HG03103 (cell line): Measurements from ENCODE around the gene JUND.
"Not testable (repeated sequence)": the region's sequence is repeated elsewhere in the genome, so short reads cannot be mapped to it uniquely, and the experiment has no call there.

Experiments
- ATAC-seq: cut with Tn5 transposase; IDR thresholded peaks from one replicate; pipeline ENCODE4 v1.9.1; 2021; ENCODE audit warnings: low read depth; ENCODE audit not compliant: unreplicated experiment

The JUND gene

DNA sequence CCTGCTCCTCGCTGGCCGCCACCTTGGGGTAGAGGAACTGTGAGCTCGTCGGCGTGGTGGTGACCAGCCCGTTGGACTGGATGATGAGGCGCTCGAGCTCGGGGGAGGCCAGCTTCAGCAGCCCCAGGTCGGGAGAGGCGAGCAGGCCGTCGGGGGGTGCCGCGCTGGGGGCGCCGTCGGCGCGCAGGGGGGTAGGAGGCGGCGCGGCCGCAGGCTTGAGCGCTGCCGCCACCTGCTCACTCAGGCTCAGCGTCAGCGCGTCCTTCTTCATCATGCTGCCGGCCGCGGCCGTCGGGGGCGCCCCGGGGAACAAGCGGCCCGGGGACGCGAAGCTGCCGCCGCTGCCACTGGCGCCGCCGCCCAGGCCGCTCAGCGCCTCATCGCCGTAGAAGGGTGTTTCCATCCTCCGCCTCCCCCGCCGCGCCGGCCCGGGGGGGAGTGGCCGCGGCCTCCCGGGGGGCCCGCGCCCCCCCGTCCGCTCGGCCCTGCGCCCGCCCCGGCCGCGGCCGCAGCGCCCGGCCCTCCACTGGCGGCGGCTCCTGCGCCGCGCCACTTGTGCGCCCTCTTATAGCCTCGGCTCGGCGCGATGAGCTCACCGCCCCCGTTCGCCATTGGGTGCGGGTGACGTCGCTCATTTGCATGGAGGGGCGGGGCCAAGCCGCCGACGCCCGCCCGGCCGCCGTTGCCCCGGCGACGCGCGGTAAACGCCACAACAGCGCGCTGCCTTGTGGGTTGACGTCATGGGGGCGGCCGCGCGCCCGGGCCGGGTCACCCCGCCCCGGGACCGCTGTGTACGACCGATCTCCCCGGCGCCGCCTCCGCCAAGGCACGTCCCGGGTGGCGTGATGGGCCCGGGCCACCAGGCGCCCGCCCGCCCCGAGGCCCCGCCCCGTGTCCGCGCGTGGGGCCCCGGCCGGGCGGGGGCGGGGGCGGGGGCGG, at the start of gene JUND:
Gene JUND, minus strand, starts transcription at position 541 of the 939 bp plus-strand sequence. Its CDS starts 138 bp downstream, at position 403.
- ATAC-seq, result peak; percentile 58

- ATAC-seq, result no peak
Measured at GRCh38 chr19:18330868-18331267, 49.4 kb upstream of the JUND start.

DNA sequence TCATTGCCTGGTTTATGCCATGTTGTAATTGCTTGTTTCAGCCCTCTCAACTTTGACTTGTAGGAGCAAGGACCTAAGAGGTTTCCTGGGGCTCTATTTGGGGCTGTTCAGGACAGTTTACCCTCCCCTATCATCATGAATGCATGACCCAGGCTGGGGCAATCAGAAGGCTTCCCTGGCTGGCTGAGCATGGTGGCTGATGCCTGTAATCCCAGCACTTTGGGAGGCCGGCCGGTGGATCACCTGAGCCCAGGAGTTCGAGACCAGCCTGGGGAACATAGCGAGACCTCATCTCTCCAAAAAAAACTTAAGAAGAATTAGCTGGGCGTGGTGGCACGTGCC, 47.6 kb upstream of the JUND start:
- ATAC-seq, result no peak

- peak; percentile 95 for ATAC-seq
Measured at GRCh38 chr19:18328340-18329034, 47.1 kb upstream of the JUND start.

DNA sequence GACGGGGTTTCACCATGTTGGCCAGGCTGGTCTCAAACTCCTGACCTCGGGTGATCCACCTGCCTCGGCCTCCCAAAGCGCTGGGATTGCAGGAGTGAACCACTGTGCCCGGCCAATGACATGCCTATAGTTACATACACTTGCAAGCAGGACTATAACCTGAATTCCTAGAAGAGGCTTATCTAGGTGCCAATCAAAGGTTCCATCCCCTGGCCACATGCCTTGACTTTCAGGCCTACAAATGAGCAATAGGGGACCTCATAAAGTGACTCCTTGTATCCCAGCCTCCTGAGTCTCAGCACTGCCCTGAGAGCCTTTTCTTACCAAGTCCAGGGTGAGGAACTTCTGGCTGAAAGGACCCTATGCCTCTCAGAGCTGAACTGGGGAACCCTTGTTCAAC, 45.4 kb upstream of the JUND start:
- no peak for ATAC-seq

DNA sequence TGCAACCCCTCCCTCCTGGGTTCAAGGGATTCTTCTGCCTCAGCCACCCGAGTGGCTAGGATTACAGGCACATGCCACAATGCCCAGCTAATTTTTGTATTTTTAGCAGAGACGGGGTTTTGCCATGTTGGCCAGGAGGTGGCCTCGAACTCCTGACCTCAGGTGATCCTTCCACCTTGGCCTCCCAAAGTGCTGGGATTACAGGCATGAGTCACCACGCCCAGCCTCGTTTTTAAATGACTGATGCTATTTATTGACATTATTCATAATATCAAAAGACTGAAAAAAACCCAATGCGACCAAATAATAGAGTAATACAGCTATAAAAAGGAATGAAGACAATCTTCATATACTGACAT, 42.9 kb upstream of the JUND start:
- ATAC-seq, result not testable (repeated sequence)

- peak; percentile 92 for ATAC-seq
Measured at GRCh38 chr19:18322759-18323460, 41.5 kb upstream of the JUND start, which contains the start of gene LSM4. TSS of gene LSM4 (minus strand) at chr19:18323076. CDS start at chr19:18323020, 56 bp downstream.

GRCh38 chr19:18322318-18322758, 40.9 kb upstream of the JUND start:
- no peak for ATAC-seq

- ATAC-seq, result no peak
Measured at GRCh38 chr19:18321734-18322102, 40.3 kb upstream of the JUND start.

- ATAC-seq, result no peak
Measured at GRCh38 chr19:18320865-18321733, 39.7 kb upstream of the JUND start.

DNA sequence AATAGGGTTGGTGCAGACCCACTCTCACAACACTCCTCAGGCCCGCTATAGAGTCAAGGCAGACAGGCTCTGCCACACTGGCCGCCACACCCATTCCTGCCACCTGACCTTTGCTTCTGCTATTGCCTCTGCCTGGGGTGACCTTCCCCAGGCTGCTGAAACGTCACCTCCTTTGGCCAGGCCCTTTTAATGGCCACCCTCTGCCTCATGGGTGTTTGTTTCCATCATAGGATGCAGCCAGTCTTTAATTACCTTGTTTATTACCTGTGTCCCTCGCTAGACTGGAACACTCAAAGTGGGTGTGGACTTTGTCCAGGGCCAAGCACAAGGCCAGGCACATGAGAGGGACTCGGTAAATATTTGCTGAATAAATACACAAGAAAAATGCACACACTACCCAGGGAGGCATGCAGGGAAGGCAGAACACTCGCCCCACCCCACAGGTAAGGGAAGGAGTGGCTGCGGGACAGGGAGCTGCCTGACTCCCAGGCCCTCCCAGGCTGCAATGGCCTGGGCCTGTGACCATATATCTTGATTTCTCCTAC, 38.2 kb upstream of the JUND start:
- no peak for ATAC-seq

- no peak for ATAC-seq
Measured at GRCh38 chr19:18317961-18318800, 36.8 kb upstream of the JUND start.

- ATAC-seq, result no peak
Measured at GRCh38 chr19:18313398-18313797, 32.0 kb upstream of the JUND start.

GRCh38 chr19:18312092-18312534, 30.7 kb upstream of the JUND start:
- ATAC-seq, result no peak

DNA sequence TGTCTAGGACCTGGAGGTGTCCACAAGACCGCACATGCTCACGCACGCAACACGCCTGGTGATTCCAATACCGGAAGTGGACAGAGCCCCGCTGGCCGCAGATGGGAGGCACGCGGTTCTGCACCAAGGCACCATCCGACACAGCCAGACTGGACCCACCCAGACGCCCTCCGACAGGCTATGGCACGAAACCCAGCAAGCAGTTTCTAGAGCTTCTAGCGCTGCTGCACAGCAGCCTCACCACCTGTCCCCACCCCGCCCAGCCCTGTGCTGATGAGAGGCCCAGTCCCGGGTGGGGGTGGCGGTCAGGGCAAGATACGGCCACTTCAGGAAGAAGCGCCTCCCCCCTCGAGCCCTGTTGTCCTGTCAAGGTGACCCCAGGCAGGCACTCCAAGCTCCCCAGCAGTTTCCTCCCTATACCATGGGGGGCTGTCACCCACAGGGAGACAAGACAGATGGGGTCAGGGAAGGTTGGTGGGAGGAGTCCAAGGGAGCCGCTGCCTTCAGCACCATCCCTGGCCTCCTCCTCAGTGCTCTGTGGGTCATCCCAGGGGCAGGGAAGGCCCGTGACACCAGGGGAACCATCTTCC, 30.2 kb upstream of the JUND start:
- ATAC-seq, result no peak

DNA sequence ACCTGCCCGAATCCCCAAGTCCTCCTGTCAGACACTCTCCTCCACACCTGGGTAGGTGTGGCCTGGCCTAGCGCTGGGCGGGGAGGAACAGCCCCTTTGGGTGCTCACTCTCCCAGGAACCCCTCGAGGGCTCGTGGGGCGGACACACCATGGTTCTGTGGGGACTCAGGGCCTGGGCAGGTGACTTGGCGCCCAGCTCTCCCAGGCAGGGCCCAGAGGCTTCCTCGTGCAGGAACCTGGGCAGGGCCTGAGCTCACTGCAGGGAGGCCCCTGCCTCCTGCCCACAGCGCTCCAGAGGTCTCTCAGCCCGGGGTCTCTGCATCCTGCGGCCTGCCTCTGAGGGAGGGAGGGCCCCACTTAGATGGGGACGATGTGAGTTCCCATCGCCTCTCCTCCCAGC, 29.5 kb upstream of the JUND start:
- no peak for ATAC-seq

DNA sequence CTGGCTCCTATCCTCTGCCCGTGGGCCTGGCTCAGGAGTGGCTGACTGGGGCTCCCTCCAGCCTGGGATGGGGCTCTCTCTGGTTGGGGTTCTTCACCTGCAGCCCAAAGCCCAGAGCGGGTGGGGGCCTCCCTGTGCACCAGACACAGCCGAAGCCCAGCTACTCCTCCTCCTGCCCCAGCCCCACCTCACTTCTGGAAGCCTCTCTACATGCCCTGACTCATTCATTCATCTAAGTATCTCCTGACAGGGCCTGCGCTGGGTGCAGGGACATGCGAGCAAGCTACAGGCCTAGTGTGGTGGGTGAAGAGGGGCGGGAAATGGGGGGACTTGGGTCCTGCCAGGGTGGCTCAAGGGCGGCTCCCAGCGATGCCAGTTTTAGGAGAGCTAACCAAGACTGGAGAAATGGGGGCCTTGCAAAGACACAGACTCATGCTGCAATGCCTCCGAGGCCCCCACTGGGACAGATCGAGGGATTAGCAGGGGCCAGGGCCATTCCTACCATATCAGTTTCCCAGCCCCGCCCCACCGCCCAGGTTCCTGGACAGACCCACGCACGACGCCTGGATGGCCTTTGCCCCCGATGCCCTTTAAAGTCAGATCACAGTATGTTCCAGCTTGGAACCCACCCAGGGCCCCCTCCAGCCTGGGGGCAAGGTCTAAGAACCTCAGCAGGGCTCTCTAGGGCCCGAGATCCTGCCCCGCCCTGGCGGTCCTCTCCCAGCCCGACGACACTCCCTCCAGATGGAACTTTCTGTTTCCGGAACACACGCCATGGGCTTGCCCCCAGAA, 28.9 kb upstream of the JUND start:
- ATAC-seq, result no peak

GRCh38 chr19:18309525-18310064, 28.2 kb upstream of the JUND start:
- ATAC-seq, result no peak
